G401 (cell line): ENCODE data around the gene DYNLT3. TPM values are rescaled to one million over a fixed set of nuclear protein-coding genes. Genes with fewer than 3 reads are reported as not detected.

Experiments
- DNase-seq: peaks from one replicate; pipeline ENCODE4 v3.0.0-alpha.2; 2015; ENCODE audit warnings: low spot score
- in situ Hi-C: cut with HindIII; loops from 2 replicates; pipeline ENCODE4 v1.10.0; 2016; ENCODE audit warnings: low sequenced_read_pairs, mixed read lengths
- total RNA-seq: library from RNA; depleted of rRNA; stranded (reverse); fragments of >200 nt; shearing (Covaris generic); gene quantifications from 2 replicates; pipeline ENCODE4 v1.2.3, GENCODE V29; 2014; rRNA removed

Gene DYNLT3
- total RNA-seq: not detected in 2 replicates

- in situ Hi-C loops: no loop called here
These were observed at the start of gene DYNLT3 for GRCh38 chrX:37846934-37847732. DYNLT3 (minus strand) TSS chrX:37847571; CDS start chrX:37847510, 61 bp downstream.

GRCh38 chrX:37896511-37896890 is 49.1 kb upstream of the DYNLT3 start:
- in situ Hi-C loops: no loop called here
- DNase-seq: no peak

More at GRCh38 chrX:37846934-37847732, at the start of gene DYNLT3:
- DNase-seq: peak; percentile 83

GRCh38 chrX:37895795-37896510 is 48.6 kb upstream of the DYNLT3 start:
- in situ Hi-C loops: no loop called here
- no peak for DNase-seq

- DNase-seq: no peak
- in situ Hi-C loops: no loop called here
These were observed 47.4 kb upstream of the DYNLT3 start for GRCh38 chrX:37894725-37895124.

- no peak for DNase-seq
- in situ Hi-C loops: no loop called here
These were observed 40.6 kb upstream of the DYNLT3 start for GRCh38 chrX:37888010-37888409.

GRCh38 chrX:37887347-37887746 is 40.0 kb upstream of the DYNLT3 start:
- in situ Hi-C loops: no loop called here
- DNase-seq: no peak

- in situ Hi-C loops: no loop called here
- DNase-seq: no peak
These were observed 35.8 kb upstream of the DYNLT3 start for GRCh38 chrX:37883196-37883595.

- in situ Hi-C loops: no loop called here
- DNase-seq: no peak
These were observed 32.3 kb upstream of the DYNLT3 start for GRCh38 chrX:37879692-37880091.

GRCh38 chrX:37876716-37877115 is 29.3 kb upstream of the DYNLT3 start:
- DNase-seq: no peak
- in situ Hi-C loops: no loop called here

GRCh38 chrX:37875675-37876074 is 28.3 kb upstream of the DYNLT3 start:
- in situ Hi-C loops: no loop called here

GRCh38 chrX:37873220-37873619 is 25.8 kb upstream of the DYNLT3 start:
- DNase-seq: no peak
- in situ Hi-C loops: no loop called here

More at GRCh38 chrX:37875675-37876074, 28.3 kb upstream of the DYNLT3 start:
- DNase-seq: no peak

GRCh38 chrX:37872303-37872655 is 24.9 kb upstream of the DYNLT3 start:
- in situ Hi-C loops: no loop called here
- DNase-seq: no peak

GRCh38 chrX:37871626-37872302 is 24.4 kb upstream of the DYNLT3 start:
- in situ Hi-C loops: no loop called here
- DNase-seq: no peak

GRCh38 chrX:37867536-37868153 is 20.3 kb upstream of the DYNLT3 start:
- in situ Hi-C loops: no loop called here
- DNase-seq: no peak

- in situ Hi-C loops: no loop called here
- DNase-seq: no peak
These were observed 16.4 kb upstream of the DYNLT3 start for GRCh38 chrX:37863728-37864127.

- in situ Hi-C loops: no loop called here
These were observed 15.5 kb upstream of the DYNLT3 start for GRCh38 chrX:37862851-37863250.

GRCh38 chrX:37860721-37861120 is 13.3 kb upstream of the DYNLT3 start:
- DNase-seq: no peak

More at GRCh38 chrX:37862851-37863250, 15.5 kb upstream of the DYNLT3 start:
- DNase-seq: no peak

GRCh38 chrX:37854748-37855147 is 7.4 kb upstream of the DYNLT3 start:
- in situ Hi-C loops: no loop called here
- no peak for DNase-seq

More at GRCh38 chrX:37860721-37861120, 13.3 kb upstream of the DYNLT3 start:
- in situ Hi-C loops: no loop called here

- in situ Hi-C loops: no loop called here
- no peak for DNase-seq
These were observed 6.8 kb upstream of the DYNLT3 start for GRCh38 chrX:37854148-37854547.
